ENCODE results near the gene VILL. TPM values are rescaled to one million over a fixed set of nuclear protein-coding genes. Genes with fewer than 3 reads are reported as not detected.
"Not testable (repeated sequence)": the region's sequence is repeated elsewhere in the genome, so short reads cannot be mapped to it uniquely, and the experiment has no call there.

Gene VILL
- polyA plus RNA-seq, 3 donors, result 13.6 to 16.5 (median 14.1) TPM

DNA sequence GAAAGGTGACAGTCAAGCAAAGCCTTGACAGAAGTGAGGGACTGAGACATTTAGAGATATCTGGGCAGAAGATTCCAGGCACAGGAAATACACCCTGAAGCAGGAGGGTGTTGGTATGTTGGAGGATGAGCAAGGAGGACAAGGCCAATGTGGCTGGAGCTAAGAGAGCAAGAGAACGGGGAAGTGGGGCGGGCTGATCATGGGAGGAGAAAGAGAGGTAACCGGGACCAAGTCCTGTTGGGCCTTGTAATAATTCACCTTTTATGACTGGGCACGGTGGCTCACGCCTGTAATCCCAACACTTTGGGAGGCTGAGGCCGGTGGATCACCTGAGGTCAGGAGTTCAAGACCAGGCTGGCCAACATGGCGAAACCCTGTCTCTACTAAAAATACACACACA is 43.0 kb downstream of the VILL start:
- DNase-seq, result not testable (repeated sequence)

DNA sequence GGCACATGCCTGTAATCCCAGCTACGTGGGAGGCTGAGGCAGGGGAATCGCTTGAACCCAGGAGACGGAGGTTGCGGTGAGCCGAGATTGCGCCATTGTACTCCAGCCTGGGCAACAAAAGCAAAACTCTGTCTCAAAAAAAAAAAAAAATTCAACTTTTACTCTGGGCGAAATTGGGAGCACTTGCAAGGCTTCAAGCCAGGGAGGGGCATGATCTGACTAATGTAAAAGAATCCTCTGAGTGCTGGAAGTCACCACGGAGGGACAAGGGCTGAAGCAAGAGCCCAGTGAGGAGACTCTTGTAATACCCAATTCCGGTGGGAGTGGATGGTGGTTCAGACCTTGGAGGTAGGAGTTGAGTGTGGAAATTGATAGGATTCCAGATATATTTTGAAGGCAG is 43.7 kb downstream of the VILL start:
- not testable (repeated sequence) for DNase-seq

DNA sequence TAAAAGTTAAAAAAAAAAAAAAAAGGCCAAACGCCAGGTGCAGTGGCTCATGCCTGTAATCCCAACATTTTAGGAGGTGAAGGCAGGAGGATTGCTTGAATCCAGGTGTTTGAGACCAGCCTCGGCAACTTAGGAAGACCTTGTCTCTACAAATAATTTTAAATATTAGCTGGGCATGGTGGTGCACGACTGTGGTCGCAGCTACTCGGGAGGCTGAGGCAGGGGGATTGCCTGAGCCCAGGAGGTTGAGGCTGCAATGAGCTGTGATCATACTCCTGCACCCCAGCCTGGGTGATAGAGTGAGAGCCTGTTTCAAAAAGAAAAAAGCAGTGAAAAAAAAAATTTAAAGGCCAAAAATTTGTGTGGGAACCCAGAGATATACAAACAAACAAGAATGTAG is 45.7 kb downstream of the VILL start:
- no peak for DNase-seq

DNA sequence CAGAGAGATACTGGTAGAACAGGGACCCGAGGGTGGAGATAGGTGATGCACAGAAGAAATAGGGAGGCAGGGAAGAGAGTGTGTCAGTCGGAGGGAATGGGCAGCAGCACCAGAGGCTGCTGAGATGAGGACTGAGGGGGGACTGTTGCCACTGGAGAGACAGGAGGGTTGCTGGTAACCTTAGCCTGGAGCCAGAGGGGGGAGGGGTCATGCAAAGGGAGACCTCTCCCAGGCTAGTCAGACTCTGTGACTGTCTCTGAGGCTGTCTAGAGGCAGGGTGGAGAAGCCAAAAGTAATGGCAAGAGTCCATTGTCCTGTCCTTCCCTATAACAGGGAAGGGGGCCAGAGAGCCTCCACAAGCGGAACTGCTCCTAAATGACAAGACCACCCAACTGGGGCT is 46.3 kb downstream of the VILL start:
- DNase-seq, result no peak

DNA sequence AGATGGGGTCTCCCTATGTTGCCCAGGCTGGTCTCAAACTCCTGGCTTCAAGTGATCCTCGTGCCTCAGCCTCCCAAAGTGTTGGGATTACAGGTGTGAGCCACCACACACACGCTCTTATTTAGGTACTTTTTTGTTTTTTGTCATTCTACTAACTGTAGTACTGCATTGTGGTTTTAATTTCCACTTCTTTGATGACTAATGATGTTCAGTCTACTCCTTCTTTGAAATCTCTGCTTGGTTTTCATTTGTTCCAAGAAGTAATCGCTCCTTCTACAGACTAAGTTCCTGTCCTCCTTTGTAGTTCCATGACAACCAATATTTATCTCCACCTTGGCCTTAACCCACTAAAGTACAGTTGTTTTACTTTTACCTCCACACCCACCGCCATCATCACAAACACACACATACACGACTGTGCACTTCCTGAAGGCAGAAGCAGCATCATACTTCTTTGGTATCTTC is 47.9 kb downstream of the VILL start:
- no peak for DNase-seq

DNA sequence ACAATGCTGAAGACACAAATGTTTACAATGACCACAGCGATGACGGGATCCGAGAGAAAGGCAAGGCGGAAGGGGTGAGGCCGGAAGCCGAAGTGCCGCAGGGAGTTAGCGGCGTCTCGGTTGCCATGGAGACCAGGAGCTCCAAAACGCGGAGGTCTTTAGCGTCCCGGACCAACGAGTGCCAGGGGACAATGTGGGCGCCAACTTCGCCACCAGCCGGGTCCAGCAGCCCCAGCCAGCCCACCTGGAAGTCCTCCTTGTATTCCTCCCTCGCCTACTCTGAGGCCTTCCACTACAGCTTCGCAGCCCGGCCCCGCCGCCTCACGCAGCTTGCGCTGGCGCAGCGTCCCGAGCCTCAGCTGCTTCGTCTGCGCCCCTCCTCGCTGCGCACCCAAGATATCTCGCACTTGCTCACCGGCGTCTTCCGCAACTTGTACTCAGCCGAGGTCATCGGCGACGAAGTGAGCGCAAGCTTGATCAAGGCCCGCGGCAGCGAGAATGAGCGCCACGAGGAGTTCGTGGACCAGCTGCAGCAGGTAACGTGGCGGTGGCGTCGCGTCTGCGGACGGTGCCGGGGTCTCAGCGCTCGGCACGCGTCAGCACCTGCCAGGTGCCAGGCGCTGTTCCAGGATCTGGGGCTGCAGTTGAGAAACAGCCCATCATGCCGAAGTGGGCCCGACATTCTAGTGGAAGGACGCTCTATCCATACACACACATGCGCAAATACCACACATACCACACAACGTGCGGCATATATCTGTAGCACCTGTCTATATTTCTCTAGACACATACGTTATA is 48.7 kb downstream of the VILL start, which contains the start of gene DLEC1:
Gene DLEC1, plus strand, starts transcription at position 108 of the 798 bp plus-strand sequence. Its CDS starts 18 bp downstream, at position 126.
- DNase-seq, result peak; percentile 70

DNA sequence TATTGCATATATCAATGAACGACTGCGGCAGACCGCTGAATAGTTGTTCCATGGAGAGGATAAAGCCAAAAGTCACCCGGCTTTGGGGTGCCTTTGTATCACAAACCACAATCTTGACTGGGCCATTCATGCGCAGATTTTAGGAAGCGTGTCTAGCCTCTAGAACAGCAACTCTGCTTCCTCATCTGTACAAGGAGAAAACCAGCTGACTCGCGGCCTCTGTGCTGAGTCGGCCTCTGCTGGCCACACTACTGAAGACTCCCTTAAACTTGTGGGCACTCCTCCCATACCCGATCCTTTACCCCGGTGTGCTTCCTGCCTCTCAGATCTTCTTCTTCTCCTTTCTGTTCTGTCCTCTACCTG is 49.3 kb downstream of the VILL start:
- no peak for DNase-seq

DNA sequence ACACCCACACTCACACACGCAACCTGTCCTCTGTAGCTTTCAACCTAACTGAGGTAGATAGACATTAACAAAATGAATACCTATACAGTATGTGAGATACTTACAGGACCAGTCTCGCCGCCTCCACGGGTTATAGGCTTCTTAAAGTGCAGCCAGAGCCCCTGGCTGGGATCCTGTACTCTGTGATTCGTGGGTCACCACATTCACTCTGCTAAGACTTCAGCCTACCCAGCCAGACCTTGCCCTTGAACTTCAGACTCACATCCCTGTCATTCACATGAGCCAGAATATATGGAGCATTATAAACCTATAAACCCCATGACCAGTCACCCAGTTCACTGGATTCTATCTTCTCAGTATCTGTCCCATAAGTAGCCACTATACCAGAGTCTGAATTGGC is 49.8 kb downstream of the VILL start:
- DNase-seq, result no peak

DNA sequence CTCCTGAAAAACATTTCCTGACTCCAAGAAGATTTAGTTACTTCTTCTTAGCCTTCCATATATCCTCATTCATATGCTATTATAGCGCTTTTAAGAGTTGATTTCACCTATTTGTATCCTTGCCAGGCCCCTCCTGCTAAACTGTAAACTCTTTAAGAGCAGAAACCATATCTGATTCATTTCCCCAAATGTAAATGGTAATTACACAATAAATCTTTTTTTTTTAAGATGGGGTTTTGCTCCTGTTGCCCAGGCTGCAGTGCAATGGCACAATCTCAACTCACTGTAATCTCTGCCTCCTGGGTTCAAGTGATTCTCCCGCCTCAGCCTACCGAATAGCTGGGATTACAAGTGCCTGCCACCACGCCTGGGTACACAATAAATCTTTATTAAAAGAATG is 52.9 kb downstream of the VILL start:
- no peak for DNase-seq

DNA sequence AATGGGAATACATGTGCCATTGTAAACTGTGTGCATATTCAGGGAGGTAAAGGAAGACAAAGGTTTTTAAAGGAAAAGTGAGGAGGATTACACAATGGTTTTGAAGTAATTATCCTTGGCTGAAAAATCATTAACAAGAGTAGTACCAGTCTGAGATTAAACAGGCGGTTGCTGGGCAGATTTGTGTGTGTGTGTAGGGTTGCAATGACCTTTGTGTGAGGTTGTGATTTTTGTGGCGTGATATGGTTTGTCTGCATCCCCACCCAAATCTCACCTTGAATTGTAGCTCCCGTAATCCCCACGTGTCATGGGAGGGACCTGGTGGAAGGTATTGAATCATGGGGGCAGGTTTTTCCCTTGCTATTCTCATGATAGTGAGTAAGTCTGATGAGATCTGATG is 55.4 kb downstream of the VILL start:
- no peak for DNase-seq

DNA sequence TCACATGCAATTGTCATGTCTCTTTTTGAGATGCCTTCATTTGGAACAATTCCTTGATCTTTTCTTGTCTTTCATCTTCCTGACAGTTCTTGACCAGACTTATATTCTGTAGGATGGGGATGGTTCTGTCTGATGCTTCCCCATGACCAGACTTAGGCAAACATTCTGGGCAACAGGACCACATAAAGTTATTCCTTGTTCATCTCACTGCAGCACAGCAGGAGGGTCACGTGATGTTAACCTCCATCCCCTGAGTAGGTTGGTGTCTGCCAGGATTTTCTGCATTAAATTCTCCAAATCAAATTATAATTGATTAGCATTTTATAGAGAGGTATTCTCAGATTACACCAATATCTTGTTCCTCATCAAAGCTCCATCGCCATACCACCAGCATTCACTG is 56.2 kb downstream of the VILL start:
- DNase-seq, result no peak

DNA sequence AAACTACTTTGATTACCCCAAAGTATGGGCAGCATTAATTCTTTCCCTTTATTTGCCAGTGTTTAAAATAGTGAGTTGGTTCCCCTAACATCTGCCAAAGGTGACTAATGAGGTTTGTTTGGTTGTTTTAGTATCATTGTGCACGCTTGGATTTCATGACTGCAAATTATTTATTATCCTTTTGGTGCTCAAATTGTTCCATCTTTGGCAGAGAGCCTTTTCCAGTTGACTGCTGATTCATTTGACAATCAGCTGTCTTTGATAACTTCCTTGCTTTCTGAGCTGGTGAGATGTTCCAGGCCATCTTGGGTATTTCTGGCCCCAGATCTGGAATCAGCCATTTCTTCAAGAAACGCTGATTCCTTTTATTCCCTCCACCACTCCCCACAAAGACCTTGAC is 57.3 kb downstream of the VILL start:
- no peak for DNase-seq

DNA sequence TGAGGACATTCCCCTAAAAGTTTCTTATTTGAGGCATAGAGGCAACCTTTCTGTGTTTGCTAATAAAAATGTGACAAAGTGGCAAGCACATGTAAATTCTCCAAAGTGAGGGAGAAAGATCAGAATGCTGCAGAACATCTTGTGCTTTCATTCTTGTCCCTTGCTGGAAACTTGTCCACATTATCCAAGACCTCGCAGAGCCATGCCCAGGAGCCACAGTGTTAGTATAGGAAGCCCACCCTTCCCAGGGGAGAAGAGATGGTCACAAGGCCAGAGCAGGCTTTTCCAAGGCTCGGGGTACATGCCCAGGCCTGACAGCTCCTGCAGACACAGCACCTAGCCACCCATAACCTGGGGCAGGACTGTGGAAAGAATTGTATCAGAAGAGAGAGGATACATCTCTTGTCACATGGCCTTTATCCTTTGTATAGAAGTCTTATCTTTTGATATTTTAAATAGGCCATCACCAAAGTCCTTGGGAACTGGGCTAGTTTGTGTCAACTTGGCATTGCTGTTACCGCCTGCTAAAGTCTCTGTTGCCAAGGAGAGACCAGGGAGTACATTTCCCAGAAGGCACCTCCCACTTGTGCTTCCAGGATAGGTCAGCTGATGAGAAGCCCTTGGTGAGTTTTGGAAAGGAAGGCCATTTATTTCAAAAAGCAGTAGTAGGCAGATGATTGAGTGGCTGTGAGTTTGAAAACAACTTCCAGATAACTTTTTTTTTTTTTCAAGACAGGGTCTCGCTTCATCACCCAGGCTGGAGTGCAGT is 59.0 kb downstream of the VILL start:
- no peak for DNase-seq

DNA sequence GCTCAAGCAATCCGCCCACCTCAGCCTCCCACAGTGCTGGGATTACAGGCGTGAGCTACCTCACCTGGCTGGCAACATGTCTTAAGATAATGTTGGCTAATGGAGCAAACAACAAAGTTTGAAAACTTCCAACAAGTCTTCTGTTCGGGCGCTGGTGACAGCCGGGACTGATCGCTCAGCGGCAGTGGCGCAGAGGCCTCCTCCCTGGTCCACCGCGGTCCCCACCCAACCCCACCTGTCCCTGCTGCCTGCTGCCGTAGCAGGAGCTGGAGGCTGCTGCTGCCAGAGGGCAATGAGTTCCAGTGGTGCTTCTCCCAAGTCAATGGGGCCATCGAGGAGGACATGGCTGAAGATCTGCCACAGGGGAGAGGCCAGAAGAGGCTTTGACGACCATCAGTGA is 60.5 kb downstream of the VILL start:
- no peak for DNase-seq

DNA sequence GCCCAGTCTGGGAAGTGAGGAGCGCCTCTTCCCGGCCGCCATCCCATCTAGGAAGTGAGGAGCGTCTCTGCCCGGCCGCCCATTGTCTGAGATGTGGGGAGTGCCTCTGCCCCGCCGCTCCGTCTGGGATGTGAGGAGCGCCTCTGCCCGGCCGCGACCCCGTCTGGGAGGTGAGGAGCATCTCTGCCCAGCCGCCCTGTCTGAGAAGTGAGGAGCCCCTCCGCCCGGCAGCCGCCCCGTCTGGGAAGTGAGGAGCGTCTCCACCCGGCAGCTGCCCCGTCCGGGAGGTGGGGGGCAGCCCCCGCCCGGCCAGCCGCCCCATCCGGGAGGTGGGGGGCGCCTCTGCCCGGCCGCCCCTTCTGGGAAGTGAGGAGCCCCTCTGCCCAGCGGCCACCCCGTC is 62.7 kb downstream of the VILL start:
- not testable (repeated sequence) for DNase-seq

DNA sequence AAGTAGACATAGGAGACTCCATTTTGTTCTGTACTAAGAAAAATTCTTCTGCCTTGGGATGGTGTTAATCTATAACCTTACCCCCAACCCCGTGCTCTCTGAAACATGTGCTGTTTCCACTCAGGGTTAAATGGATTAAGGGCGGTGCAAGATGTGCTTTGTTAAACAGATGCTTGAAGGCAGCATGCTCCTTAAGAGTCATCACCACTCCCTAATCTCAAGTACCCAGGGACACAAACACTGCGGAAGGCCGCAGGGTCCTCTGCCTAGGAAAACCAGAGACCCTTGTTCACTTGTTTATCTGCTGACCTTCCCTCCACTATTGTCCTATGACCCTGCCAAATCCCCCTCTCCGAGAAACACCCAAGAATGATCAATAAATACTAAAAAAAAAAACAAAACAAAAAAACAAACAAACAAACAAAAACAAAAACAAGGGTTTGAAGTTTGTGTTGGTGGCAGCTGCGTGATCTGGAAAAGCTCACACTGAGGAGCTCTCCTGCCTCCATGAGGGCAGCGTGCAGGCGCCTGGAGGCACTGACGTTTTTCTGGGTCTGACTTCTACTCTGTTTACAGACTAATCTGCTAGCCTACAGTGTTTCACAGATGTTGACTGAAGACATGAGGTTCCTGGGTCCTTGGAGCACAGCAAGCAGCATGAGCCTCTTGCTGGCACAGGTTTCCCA is 63.4 kb downstream of the VILL start:
- not testable (repeated sequence) for DNase-seq

DNA sequence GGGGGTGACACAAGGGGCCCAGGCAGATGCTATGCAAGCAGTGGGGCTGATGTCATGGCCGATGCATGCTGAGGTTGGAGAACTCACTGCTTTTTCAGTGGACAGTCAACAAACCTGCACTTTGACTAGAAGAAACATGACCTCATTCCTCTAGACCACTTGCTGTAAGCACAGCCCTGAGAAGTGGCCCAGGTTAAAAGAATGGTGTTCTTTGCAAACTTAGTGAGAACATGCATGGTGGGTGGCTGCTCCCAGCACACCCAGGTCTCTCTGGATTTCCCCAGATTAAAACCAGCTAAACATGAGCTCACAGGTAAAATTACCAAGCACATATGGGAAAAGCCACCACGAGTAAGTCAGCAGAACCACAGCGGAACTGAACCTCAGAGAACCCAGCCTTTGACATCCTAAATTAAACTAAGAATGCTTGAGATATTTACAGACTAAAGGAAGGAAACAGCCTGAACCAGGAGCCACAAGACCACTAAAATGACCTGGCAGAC is 64.0 kb downstream of the VILL start:
- no peak for DNase-seq

Other genes with a start within 250 kb of the VILL start
- gene CTDSPL, start 128.9 kb upstream of the VILL start, polyA plus RNA-seq (ENCODE audit: insufficient read length in 3 of 3), result 100 to 1,000 TPM in 2 of 3 donors, 10 to 100 TPM in 1; 99.9 to 115 (median 113) TPM
- 10 to 100 TPM; 17.7 to 24.0 (median 21.4) TPM for gene PLCD1, start 38.9 kb downstream of the VILL start, polyA plus RNA-seq (ENCODE audit: insufficient read length in 3 of 3)
- 1 to 10 TPM in 2 of 3 donors, under 1 TPM in 1; 0.56 to 1.6 (median 1.5) TPM for gene DLEC1, start 48.4 kb downstream of the VILL start, polyA plus RNA-seq (ENCODE audit: insufficient read length in 3 of 3)
- 100 to 1,000 TPM; 138 to 154 (median 150) TPM for gene ACAA1, start 146.3 kb downstream of the VILL start, polyA plus RNA-seq (ENCODE audit: insufficient read length in 3 of 3)
- 10 to 100 TPM; 24.3 to 28.5 (median 28.2) TPM for gene MYD88, start 147.9 kb downstream of the VILL start, polyA plus RNA-seq (ENCODE audit: insufficient read length in 3 of 3)
- 10 to 100 TPM; 44.4 to 52.0 (median 46.4) TPM for gene OXSR1, start 174.8 kb downstream of the VILL start, polyA plus RNA-seq (ENCODE audit: insufficient read length in 3 of 3)

Measured in renal pelvis (tissue), 4 donors.